NOMO-1 (cell line): Measurements from ENCODE around the gene PPFIA4.
"Not testable (repeated sequence)": the region's sequence is repeated elsewhere in the genome, so short reads cannot be mapped to it uniquely, and the experiment has no call there.

Experiments
- DNase-seq, 2 experiments: peaks; one replicate each; lab custom pipeline; 2025; ENCODE audit not compliant: unreplicated experiment in 2 of 2; lab: John Stamatoyannopoulos, UW

The PPFIA4 gene

GRCh38 chr1:203011582-203011981 lies 14.7 kb upstream of the PPFIA4 start:
- DNase-seq = no peak

- DNase-seq = no peak
Measured at GRCh38 chr1:203017061-203017460, 9.2 kb upstream of the PPFIA4 start.

GRCh38 chr1:203017692-203018091 lies 8.6 kb upstream of the PPFIA4 start:
- DNase-seq = no peak

GRCh38 chr1:203022855-203023254 lies 3.4 kb upstream of the PPFIA4 start:
- not testable (repeated sequence) for DNase-seq

GRCh38 chr1:203025686-203026030 lies 633 bp upstream of the PPFIA4 start:
- DNase-seq = peak in 1 of 2 experiments; percentile 4

GRCh38 chr1:203026666-203027663 lies 674 bp downstream of the PPFIA4 start:
- DNase-seq = no peak

- no peak for DNase-seq
Measured at GRCh38 chr1:203028067-203028783, 1.9 kb downstream of the PPFIA4 start.

- no peak for DNase-seq
Measured at GRCh38 chr1:203028784-203029553, 2.7 kb downstream of the PPFIA4 start.

GRCh38 chr1:203031467-203031866 lies 5.2 kb downstream of the PPFIA4 start:
- DNase-seq = no peak

- DNase-seq = no peak
Measured at GRCh38 chr1:203033287-203033686, 7.0 kb downstream of the PPFIA4 start.

GRCh38 chr1:203033917-203034316 lies 7.6 kb downstream of the PPFIA4 start:
- no peak for DNase-seq

- DNase-seq = no peak
Measured at GRCh38 chr1:203034422-203035110, 8.3 kb downstream of the PPFIA4 start.

- DNase-seq = no peak
Measured at GRCh38 chr1:203035111-203036000, 9.1 kb downstream of the PPFIA4 start.

GRCh38 chr1:203036135-203036534 lies 9.8 kb downstream of the PPFIA4 start:
- no peak for DNase-seq

GRCh38 chr1:203036537-203036936 lies 10.2 kb downstream of the PPFIA4 start:
- no peak for DNase-seq

GRCh38 chr1:203037509-203038190 lies 11.4 kb downstream of the PPFIA4 start:
- DNase-seq = no peak

GRCh38 chr1:203038217-203038741 lies 12.0 kb downstream of the PPFIA4 start:
- peak in 1 of 2 experiments; percentile 26 for DNase-seq

- peak; percentile 65 to 74 for DNase-seq
Measured at GRCh38 chr1:203038891-203039608, 12.8 kb downstream of the PPFIA4 start.
